Gastroesophageal sphincter (tissue), 4 donors: ENCODE results near the gene GLB1L3. TPM values are rescaled to one million over a fixed set of nuclear protein-coding genes. Genes with fewer than 3 reads are reported as not detected.

Experiments
- ATAC-seq: fragments of 150-250 bp; one replicate; pipeline ENCODE4 v1.9.1; 2016; ENCODE audit warnings: mild to moderate bottlenecking, moderate library complexity
- H3K27ac ChIP-seq, 4 donors: fragments of 200-600 bp; sonication (generic) in 3 of 4; 1 replicate in 3 of 4; 2 replicates in 1 of 4; pipeline ENCODE4 v1.5.1; 2016 to 2019
- H3K27me3 ChIP-seq: fragments of 200-600 bp; sonication (generic); one replicate; pipeline ENCODE4 v1.5.1; 2019
- H3K36me3 ChIP-seq, 2 donors: fragments of 200-600 bp; sonication (generic); one replicate each; pipeline ENCODE4 v1.5.1; 2019; ENCODE audit warnings: control low read depth in 1 of 2
- H3K4me1 ChIP-seq, 3 donors: fragments of 200-600 bp; sonication (generic); 1 replicate in 2 of 3; 2 replicates in 1 of 3; pipeline ENCODE4 v1.5.1; 2016 to 2019; ENCODE audit warnings: control low read depth in 2 of 3
- H3K4me3 ChIP-seq, 2 donors: fragments of 200-600 bp; sonication (generic); one replicate each; pipeline ENCODE4 v1.5.1; 2019; ENCODE audit warnings: mild to moderate bottlenecking in 1 of 2, moderate library complexity in 1 of 2
- H3K9me3 ChIP-seq, 3 donors: fragments of 200-600 bp; sonication (generic); one replicate each; pipeline ENCODE4 v1.5.1; 2017 to 2019; ENCODE audit warnings: control low read depth in 2 of 3
- EP300 ChIP-seq: sonication (generic); formaldehyde crosslinking; IDR thresholded peaks from one replicate; pipeline ENCODE4 v1.6.1; 2017; ENCODE audit warnings: antibody characterized with exemption, mild to moderate bottlenecking
- POLR2A ChIP-seq, 2 donors: fragments of 450-650 bp; IDR thresholded peaks; one replicate each; pipeline ENCODE4 v1.6.1; 2017; ENCODE audit warnings: antibody characterized with exemption in 2 of 2, mild to moderate bottlenecking in 2 of 2, moderate library complexity in 1 of 2
- POLR2AphosphoS5 ChIP-seq: sonication (generic); formaldehyde crosslinking; IDR thresholded peaks from one replicate; pipeline ENCODE4 v1.6.1; 2017; ENCODE audit warnings: antibody characterized with exemption
- WGBS, 2 donors: methylation state at CpG; one replicate each; pipeline ENCODE4 v1.1.5; 2018; ENCODE audit warnings: low coverage in 1 of 2; 5-methylcytosine and 5-hydroxymethylcytosine counted together
- total RNA-seq, 4 donors: library from RNA; depleted of rRNA; stranded (reverse); fragments of >200 nt; gene quantifications; one replicate each; pipeline ENCODE4 v1.1.0, GENCODE V29; 2016
- TF ChIP-seq, protein P1 (sequence below), 4 experiments: fragments of 200-600 bp in 2 of 4; fragments of 450-650 bp in 2 of 4; sonication (generic) in 1 of 4; IDR thresholded peaks; one replicate each; pipeline ENCODE4 v1.5.1; 2017 to 2019; ENCODE audit warnings: antibody characterized with exemption in 4 of 4, mild to moderate bottlenecking in 2 of 4, moderate library complexity in 2 of 4

The GLB1L3 gene
- total RNA-seq, 4 donors from 2014 or later: 0.42 TPM; not detected in 3

DNA sequence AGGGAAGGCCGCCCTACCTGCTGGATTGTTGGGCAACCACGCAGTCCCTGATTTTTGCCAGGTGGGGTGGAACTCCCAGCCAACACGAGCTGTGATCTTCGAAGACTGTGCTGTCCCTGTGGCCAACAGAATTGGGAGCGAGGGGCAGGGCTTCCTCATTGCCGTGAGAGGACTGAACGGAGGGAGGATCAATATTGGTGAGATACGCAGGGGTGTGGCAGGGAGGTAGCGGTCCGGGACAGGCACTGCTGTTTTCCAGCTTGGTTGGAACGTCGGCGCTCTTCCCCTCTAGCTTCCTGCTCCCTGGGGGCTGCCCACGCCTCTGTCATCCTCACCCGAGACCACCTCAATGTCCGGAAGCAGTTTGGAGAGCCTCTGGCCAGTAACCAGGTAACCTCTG lies 15.2 kb upstream of the GLB1L3 start:
- Histone ChIP-seq H3K36me3 (peaks cover 0 to 95% of the 10 kb centered on the region in 2 donors), H3K27me3 (no peaks in the 10 kb centered on the region), H3K9me3 (no peaks in the 10 kb centered on the region), H3K27ac (no peak overlapping the region), H3K4me3 (no peak overlapping the region), H3K4me1 (no peaks in the 10 kb centered on the region)
- TF ChIP-seq, protein P1, sequence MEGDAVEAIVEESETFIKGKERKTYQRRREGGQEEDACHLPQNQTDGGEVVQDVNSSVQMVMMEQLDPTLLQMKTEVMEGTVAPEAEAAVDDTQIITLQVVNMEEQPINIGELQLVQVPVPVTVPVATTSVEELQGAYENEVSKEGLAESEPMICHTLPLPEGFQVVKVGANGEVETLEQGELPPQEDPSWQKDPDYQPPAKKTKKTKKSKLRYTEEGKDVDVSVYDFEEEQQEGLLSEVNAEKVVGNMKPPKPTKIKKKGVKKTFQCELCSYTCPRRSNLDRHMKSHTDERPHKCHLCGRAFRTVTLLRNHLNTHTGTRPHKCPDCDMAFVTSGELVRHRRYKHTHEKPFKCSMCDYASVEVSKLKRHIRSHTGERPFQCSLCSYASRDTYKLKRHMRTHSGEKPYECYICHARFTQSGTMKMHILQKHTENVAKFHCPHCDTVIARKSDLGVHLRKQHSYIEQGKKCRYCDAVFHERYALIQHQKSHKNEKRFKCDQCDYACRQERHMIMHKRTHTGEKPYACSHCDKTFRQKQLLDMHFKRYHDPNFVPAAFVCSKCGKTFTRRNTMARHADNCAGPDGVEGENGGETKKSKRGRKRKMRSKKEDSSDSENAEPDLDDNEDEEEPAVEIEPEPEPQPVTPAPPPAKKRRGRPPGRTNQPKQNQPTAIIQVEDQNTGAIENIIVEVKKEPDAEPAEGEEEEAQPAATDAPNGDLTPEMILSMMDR (IDR thresholded peaks at IDR 0.05): no peak
- no peak for TF ChIP-seq EP300
- TF ChIP-seq POLR2AphosphoS5: no peak
- no peak for TF ChIP-seq POLR2A (IDR thresholded peaks at IDR 0.05)
- ATAC-seq: no peak
- WGBS, 2 donors: 91 to 100% methylated on average over 3 to 14 of the region's 16 CpGs

DNA sequence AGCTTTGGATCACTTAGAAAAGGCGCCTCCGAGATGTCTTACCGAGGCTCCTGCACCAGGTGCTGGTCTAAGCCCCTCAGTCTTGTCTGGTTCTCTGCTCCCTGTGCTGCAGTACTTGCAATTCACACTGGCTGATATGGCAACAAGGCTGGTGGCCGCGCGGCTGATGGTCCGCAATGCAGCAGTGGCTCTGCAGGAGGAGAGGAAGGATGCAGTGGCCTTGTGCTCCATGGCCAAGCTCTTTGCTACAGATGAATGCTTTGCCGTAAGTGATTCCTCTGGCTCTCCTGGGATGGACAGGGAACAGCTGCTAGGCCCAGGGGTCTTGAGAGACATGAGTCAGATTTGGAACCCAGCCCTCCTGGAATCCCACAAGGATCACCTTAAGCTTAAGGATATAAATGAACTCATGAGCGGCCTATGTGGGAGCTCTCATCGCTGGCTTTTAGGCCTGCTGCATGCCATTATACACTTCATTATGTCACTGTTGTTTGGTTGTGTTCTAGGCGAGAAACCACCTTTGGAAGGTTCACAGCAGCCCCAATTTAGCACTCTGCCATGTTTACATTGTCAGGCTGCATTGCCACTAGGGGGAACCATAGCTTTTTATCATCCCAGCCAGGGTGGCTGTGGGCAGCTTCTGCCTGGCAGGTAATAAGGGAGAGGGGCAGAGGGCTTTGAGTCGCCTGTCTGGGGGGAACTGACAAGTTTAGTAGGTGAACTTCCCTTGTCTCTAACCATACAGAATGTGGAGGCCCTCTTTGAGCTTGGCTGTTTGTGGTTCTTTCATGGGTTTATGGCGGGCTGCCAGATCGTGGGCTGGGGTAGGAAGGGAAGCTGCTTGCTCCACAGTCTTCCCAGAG lies 14.3 kb upstream of the GLB1L3 start:
- no peak overlapping the region for H3K27ac ChIP-seq
- no peaks in the 10 kb centered on the region for H3K9me3 ChIP-seq
- ATAC-seq: no peak
- TF ChIP-seq EP300: no peak
- TF ChIP-seq, protein P1 (IDR thresholded peaks at IDR 0.05): peak in 1 of 4 experiments; percentile 46
- 86 to 97% methylated on average over 5 to 9 of the region's 14 CpGs for WGBS, 2 donors
- H3K36me3 ChIP-seq: peaks cover 0 to 88% of the 10 kb centered on the region in 2 donors
- H3K27me3 ChIP-seq: no peaks in the 10 kb centered on the region
- no peak overlapping the region for H3K4me3 ChIP-seq
- no peaks in the 10 kb centered on the region for H3K4me1 ChIP-seq

DNA sequence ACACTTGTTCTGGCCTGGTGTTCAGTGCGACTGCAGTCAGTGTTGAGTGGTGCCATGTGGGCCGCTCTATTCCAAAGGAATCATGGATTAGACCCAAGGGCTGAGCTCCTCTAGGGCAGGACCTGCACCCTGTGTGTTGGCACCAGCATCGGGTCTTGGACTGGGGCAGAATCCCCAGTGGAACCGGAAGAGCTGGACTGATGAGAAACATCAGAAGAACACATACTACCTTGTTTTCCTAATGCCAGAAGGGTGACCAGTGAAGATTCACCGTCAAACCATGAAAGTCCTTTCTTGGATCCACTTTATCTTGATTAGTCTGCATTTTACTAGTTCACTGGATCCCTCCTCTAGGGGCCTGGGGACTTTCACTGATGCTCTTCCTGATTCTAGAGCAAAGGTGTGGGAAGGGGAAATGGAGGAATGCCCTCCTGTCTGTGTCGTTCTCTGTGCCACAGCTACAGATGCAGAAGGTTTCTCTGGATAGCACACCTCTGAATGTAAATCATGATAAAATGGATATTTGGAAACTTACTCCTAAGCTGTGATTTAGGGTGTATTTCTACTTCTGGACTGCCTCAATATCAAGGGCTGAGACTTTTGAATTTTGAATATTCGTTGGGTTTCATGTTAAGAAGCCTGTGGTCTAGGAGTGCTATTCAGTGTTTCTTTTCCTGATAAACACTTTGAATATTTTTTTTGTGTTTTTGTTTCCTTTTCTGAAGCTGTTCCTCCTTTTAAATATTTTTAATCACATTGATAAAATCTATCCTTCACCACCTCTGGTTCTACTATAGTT lies 11.0 kb upstream of the GLB1L3 start:
- Histone ChIP-seq H3K27me3 (peaks cover 15% of the 10 kb centered on the region), H3K27ac (no peak overlapping the region), H3K36me3 (peaks cover 0 to 55% of the 10 kb centered on the region in 2 donors), H3K4me3 (no peak overlapping the region), H3K4me1 (no peaks in the 10 kb centered on the region), H3K9me3 (no peaks in the 10 kb centered on the region)
- no peak for ATAC-seq
- 75 to 83% methylated on average over 4 to 5 of the region's 7 CpGs for WGBS, 2 donors
- TF ChIP-seq POLR2A (IDR thresholded peaks at IDR 0.05): no peak
- TF ChIP-seq, protein P1 (IDR thresholded peaks at IDR 0.05): no peak
- TF ChIP-seq POLR2AphosphoS5: no peak
- TF ChIP-seq EP300: no peak

DNA sequence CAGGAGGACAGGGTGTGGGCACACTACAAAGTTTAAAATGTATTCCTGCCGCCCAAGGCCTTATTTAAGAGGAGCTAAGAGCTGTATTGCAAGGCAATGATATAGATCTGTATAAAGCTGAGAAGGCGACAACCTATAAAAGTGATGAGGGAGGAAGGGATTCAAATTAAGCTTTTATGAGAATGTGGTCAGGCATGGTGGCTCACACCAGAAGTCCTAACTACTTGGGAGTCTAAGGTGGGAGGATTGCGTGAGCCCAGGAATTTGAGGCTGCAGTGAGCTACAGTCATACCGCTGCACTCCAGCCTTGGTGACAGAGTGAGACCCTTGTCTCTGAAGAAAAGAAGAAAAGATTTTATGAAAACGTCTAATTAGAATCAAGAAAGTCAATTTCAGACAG lies 9.7 kb upstream of the GLB1L3 start:
- Histone ChIP-seq H3K4me3 (no peak overlapping the region), H3K27ac (no peak overlapping the region)

More for the DNA sequence above, 9.7 kb upstream of the GLB1L3 start:
- peaks cover 28% of the 10 kb centered on the region for H3K27me3 ChIP-seq
- no peak for ATAC-seq
- TF ChIP-seq, protein P1 (IDR thresholded peaks at IDR 0.05): no peak
- TF ChIP-seq EP300 (no peak), POLR2A (IDR thresholded peaks at IDR 0.05) (no peak), POLR2AphosphoS5 (no peak)
- H3K4me1 ChIP-seq: no peaks in the 10 kb centered on the region
- WGBS, 2 donors: 85 to 92% methylated on average over 4 to 5 of the region's 5 CpGs
- H3K36me3 ChIP-seq: peaks cover 0 to 42% of the 10 kb centered on the region in 2 donors
- H3K9me3 ChIP-seq: no peaks in the 10 kb centered on the region
